ENCODE results near the gene HK1. TPM values are rescaled to one million over a fixed set of nuclear protein-coding genes. Genes with fewer than 3 reads are reported as not detected.

HK1 gene
- polyA plus RNA-seq, 1 donor from 2014 or later, result 88.6 TPM

GRCh38 chr10:69407621-69408301 is 129.5 kb downstream of the HK1 start:
- H3K9me3 Mint-ChIP-seq, result no peaks in the 10 kb centered on the region
- no peaks in the 10 kb centered on the region for H3K27me3 Mint-ChIP-seq

GRCh38 chr10:69408318-69409175 is 130.3 kb downstream of the HK1 start:
- Mint-ChIP-seq H3K4me3 (peak overlapping the region; percentile 5 to 92 (median 76)), H3K9me3 (no peaks in the 10 kb centered on the region), H3K27me3 (no peaks in the 10 kb centered on the region), H3K36me3 (peaks cover 2% of the 10 kb centered on the region), H3K4me1 (peaks cover 13 to 19% (median 18%) of the 10 kb centered on the region in 3 donors), H3K27ac (peak overlapping the region; percentile 25 to 92 (median 88))

More at GRCh38 chr10:69407621-69408301, 129.5 kb downstream of the HK1 start:
- Mint-ChIP-seq H3K36me3 (peaks cover 3% of the 10 kb centered on the region), H3K27ac (peak overlapping the region in 2 of 3 donors; percentile 25 to 92), H3K4me1 (peaks cover 9 to 16% (median 15%) of the 10 kb centered on the region in 3 donors), H3K4me3 (peak overlapping the region in 2 of 4 donors; percentile 5 to 70)

- no peaks in the 10 kb centered on the region for H3K9me3 Mint-ChIP-seq
- peak overlapping the region; percentile 25 to 92 (median 88) for H3K27ac Mint-ChIP-seq
- no peaks in the 10 kb centered on the region for H3K27me3 Mint-ChIP-seq
- H3K4me3 Mint-ChIP-seq, result peak overlapping the region in 1 of 4 donors; percentile 5
- no peaks in the 10 kb centered on the region for H3K36me3 Mint-ChIP-seq
- H3K4me1 Mint-ChIP-seq, result peaks cover 13 to 19% (median 18%) of the 10 kb centered on the region in 3 donors
Observed at GRCh38 chr10:69409176-69409495, 130.8 kb downstream of the HK1 start.

GRCh38 chr10:69409968-69410367 is 131.7 kb downstream of the HK1 start:
- peak overlapping the region in 3 of 4 donors; percentile 3 to 79 (median 73) for H3K4me3 Mint-ChIP-seq
- peak overlapping the region; percentile 25 to 94 (median 92) for H3K27ac Mint-ChIP-seq
- H3K9me3 Mint-ChIP-seq, result no peaks in the 10 kb centered on the region
- peaks cover 13 to 19% (median 18%) of the 10 kb centered on the region in 3 donors for H3K4me1 Mint-ChIP-seq
- no peaks in the 10 kb centered on the region for H3K36me3 Mint-ChIP-seq
- no peaks in the 10 kb centered on the region for H3K27me3 Mint-ChIP-seq

GRCh38 chr10:69410487-69410886 is 132.2 kb downstream of the HK1 start:
- Mint-ChIP-seq H3K36me3 (no peaks in the 10 kb centered on the region), H3K4me1 (peaks cover 13 to 19% (median 18%) of the 10 kb centered on the region in 3 donors), H3K9me3 (no peaks in the 10 kb centered on the region), H3K27me3 (peaks cover 3% of the 10 kb centered on the region), H3K27ac (peak overlapping the region; percentile 49 to 79 (median 55)), H3K4me3 (peak overlapping the region in 1 of 4 donors; percentile 79)

- H3K9me3 Mint-ChIP-seq, result no peaks in the 10 kb centered on the region
- H3K27me3 Mint-ChIP-seq, result peaks cover 3% of the 10 kb centered on the region
- no peak overlapping the region for H3K4me3 Mint-ChIP-seq
- no peak overlapping the region for H3K27ac Mint-ChIP-seq
- no peaks in the 10 kb centered on the region for H3K36me3 Mint-ChIP-seq
- peaks cover 13 to 18% (median 18%) of the 10 kb centered on the region in 3 donors for H3K4me1 Mint-ChIP-seq
Observed at GRCh38 chr10:69411476-69411875, 133.2 kb downstream of the HK1 start.

GRCh38 chr10:69412232-69412790 is 134.0 kb downstream of the HK1 start:
- peak overlapping the region in 1 of 4 donors; percentile 23 for H3K4me3 Mint-ChIP-seq
- no peaks in the 10 kb centered on the region for H3K9me3 Mint-ChIP-seq
- H3K27ac Mint-ChIP-seq, result no peak overlapping the region
- H3K27me3 Mint-ChIP-seq, result peaks cover 3% of the 10 kb centered on the region
- peaks cover 13 to 18% (median 18%) of the 10 kb centered on the region in 3 donors for H3K4me1 Mint-ChIP-seq
- H3K36me3 Mint-ChIP-seq, result no peaks in the 10 kb centered on the region

- Mint-ChIP-seq H3K27me3 (peaks cover 3% of the 10 kb centered on the region), H3K27ac (peak overlapping the region in 1 of 3 donors; percentile 67), H3K4me1 (peaks cover 12 to 18% (median 17%) of the 10 kb centered on the region in 3 donors), H3K36me3 (no peaks in the 10 kb centered on the region), H3K4me3 (no peak overlapping the region), H3K9me3 (no peaks in the 10 kb centered on the region)
Observed at GRCh38 chr10:69413221-69413865, 135.0 kb downstream of the HK1 start.

GRCh38 chr10:69414036-69415018 is 136.0 kb downstream of the HK1 start:
- peaks cover 3% of the 10 kb centered on the region for H3K27me3 Mint-ChIP-seq
- H3K4me3 Mint-ChIP-seq, result peak overlapping the region in 1 of 4 donors; percentile 52
- H3K27ac Mint-ChIP-seq, result peak overlapping the region in 1 of 3 donors; percentile 12
- peaks cover 9 to 15% (median 13%) of the 10 kb centered on the region in 3 donors for H3K4me1 Mint-ChIP-seq
- no peaks in the 10 kb centered on the region for H3K36me3 Mint-ChIP-seq
- no peaks in the 10 kb centered on the region for H3K9me3 Mint-ChIP-seq

- Mint-ChIP-seq H3K9me3 (no peaks in the 10 kb centered on the region), H3K27me3 (peaks cover 8% of the 10 kb centered on the region), H3K4me3 (no peak overlapping the region), H3K36me3 (no peaks in the 10 kb centered on the region), H3K4me1 (peaks cover 8 to 10% (median 9%) of the 10 kb centered on the region in 3 donors), H3K27ac (peak overlapping the region in 1 of 3 donors; percentile 12)
Observed at GRCh38 chr10:69415049-69415448, 136.8 kb downstream of the HK1 start.

- Mint-ChIP-seq H3K9me3 (no peaks in the 10 kb centered on the region), H3K4me3 (no peak overlapping the region), H3K27ac (peak overlapping the region in 1 of 3 donors; percentile 12), H3K36me3 (no peaks in the 10 kb centered on the region), H3K4me1 (peaks cover 4% of the 10 kb centered on the region in 3 donors), H3K27me3 (peaks cover 8% of the 10 kb centered on the region)
Observed at GRCh38 chr10:69415951-69416350, 137.7 kb downstream of the HK1 start.

- Mint-ChIP-seq H3K4me1 (peaks cover 4% of the 10 kb centered on the region in 3 donors), H3K27ac (peak within 1 kb of the TSS in 1 of 3 donors; percentile 12), H3K36me3 (no peaks in the 10 kb centered on the region), H3K27me3 (peaks cover 8% of the 10 kb centered on the region), H3K9me3 (no peaks in the 10 kb centered on the region), H3K4me3 (no peak within 1 kb of the TSS)
Observed at GRCh38 chr10:69416695-69417094, 138.4 kb downstream of the HK1 start, which contains the start of gene TACR2. Gene TACR2, minus strand, starts transcription at chr10:69416918. Its CDS starts 595 bp downstream, at chr10:69416323.

- Mint-ChIP-seq H3K27ac (no peak overlapping the region), H3K36me3 (peaks cover 4% of the 10 kb centered on the region), H3K4me1 (peaks cover 4% of the 10 kb centered on the region in 3 donors), H3K9me3 (no peaks in the 10 kb centered on the region), H3K27me3 (peaks cover 11% of the 10 kb centered on the region), H3K4me3 (no peak overlapping the region)
Observed at GRCh38 chr10:69417542-69417941, 139.2 kb downstream of the HK1 start.
